Loucy (cell line): ENCODE data around the gene DCP1B.
A peak's percentile ranks its signal among the peaks of the same experiment; 100 is the strongest.

Source experiments
- H2AFZ ChIP-seq: fragments of 200-600 bp; sonication (generic); 2 replicates; pipeline ENCODE4 v1.6.0; 2016; ENCODE audit warnings: antibody characterized with exemption, mild to moderate bottlenecking, low read length, moderate library complexity
- H3F3A ChIP-seq: fragments of 200-600 bp; 2 replicates; pipeline ENCODE4 v1.6.0; 2016; ENCODE audit warnings: antibody characterized with exemption, low read depth, mild to moderate bottlenecking
- H3K27me3 ChIP-seq: fragments of 200-600 bp; sonication (generic); 2 replicates; pipeline ENCODE4 v1.6.1; 2014; ENCODE audit warnings: low read length, mild to moderate bottlenecking; ENCODE audit not compliant: insufficient read depth, poor library complexity, severe bottlenecking
- H3K36me3 ChIP-seq: fragments of 200-600 bp; sonication (generic); 2 replicates; pipeline ENCODE4 v1.6.1; 2016; ENCODE audit warnings: low read length; ENCODE audit not compliant: insufficient read depth
- H3K4me1 ChIP-seq: fragments of 200-600 bp; sonication (generic); 2 replicates; pipeline ENCODE4 v1.5.1; 2014; ENCODE audit warnings: low read length, mild to moderate bottlenecking; ENCODE audit not compliant: insufficient read depth, poor library complexity, severe bottlenecking
- H3K4me2 ChIP-seq: fragments of 200-600 bp; sonication (generic); 2 replicates; pipeline ENCODE4 v1.6.0; 2014; ENCODE audit warnings: antibody characterized with exemption, low read length, low read depth, mild to moderate bottlenecking; ENCODE audit not compliant: poor library complexity, severe bottlenecking
- H3K4me3 ChIP-seq: fragments of 200-600 bp; sonication (generic); 2 replicates; pipeline ENCODE4 v1.5.1; 2014; ENCODE audit warnings: low read length, mild to moderate bottlenecking, mixed read lengths; ENCODE audit not compliant: poor library complexity, severe bottlenecking
- H3K79me2 ChIP-seq: fragments of 200-600 bp; sonication (generic); 2 replicates; pipeline ENCODE4 v1.6.1; 2014; ENCODE audit warnings: low read length; ENCODE audit not compliant: insufficient read depth
- H3K9ac ChIP-seq: fragments of 200-600 bp; sonication (generic); 2 replicates; pipeline ENCODE4 v1.6.0; 2014; ENCODE audit warnings: mild to moderate bottlenecking, low read depth, low read length, moderate library complexity; ENCODE audit not compliant: poor library complexity, severe bottlenecking
- H3K9me2 ChIP-seq: fragments of 200-600 bp; sonication (generic); replicated peaks from 2 replicates; pipeline ENCODE4 v1.6.1; 2016; ENCODE audit warnings: low read depth, low read length, mixed read lengths
- H3K9me3 ChIP-seq: fragments of 200-600 bp; sonication (generic); 2 replicates; pipeline ENCODE4 v1.6.1; 2014; ENCODE audit warnings: mild to moderate bottlenecking, antibody characterized with exemption, low read length, low read depth; ENCODE audit not compliant: insufficient read depth
- H4K20me1 ChIP-seq: fragments of 200-600 bp; sonication (generic); 2 replicates; pipeline ENCODE4 v1.6.0; 2014; ENCODE audit warnings: antibody characterized with exemption, low read length, mild to moderate bottlenecking; ENCODE audit not compliant: insufficient read depth, poor library complexity, severe bottlenecking
- CTCF ChIP-seq: fragments of 200-600 bp; sonication (generic); conservative IDR thresholded peaks from 2 replicates; pipeline ENCODE4 v1.5.1; 2014; ENCODE audit warnings: mild to moderate bottlenecking, antibody characterized with exemption, low read length
- EZH2phosphoT487 ChIP-seq: fragments of 200-600 bp; IDR thresholded peaks from 2 replicates; pipeline ENCODE4 v1.6.1; 2018; ENCODE audit warnings: antibody characterized with exemption, mild to moderate bottlenecking, moderate library complexity, borderline replicate concordance

Gene DCP1B

GRCh38 chr12:1932264-1932777 lies 71.9 kb downstream of the DCP1B start:
- TF ChIP-seq CTCF (no peak), EZH2phosphoT487 (no peak)
- no peaks in the 10 kb centered on the region for H3K27me3 ChIP-seq
- H3K4me2 ChIP-seq, result no peak overlapping the region
- no peaks in the 10 kb centered on the region for H3F3A ChIP-seq
- no peak overlapping the region for H2AFZ ChIP-seq
- H4K20me1 ChIP-seq, result no peaks in the 10 kb centered on the region
- H3K9me2 ChIP-seq, result no peaks in the 10 kb centered on the region
- H3K4me3 ChIP-seq, result no peak overlapping the region
- peaks cover 64% of the 10 kb centered on the region for H3K4me1 ChIP-seq
- H3K9me3 ChIP-seq, result no peaks in the 10 kb centered on the region
- H3K36me3 ChIP-seq, result peaks cover 2% of the 10 kb centered on the region; the same call in 1 of the 2 replicates
- H3K79me2 ChIP-seq, result no peaks in the 10 kb centered on the region
- H3K9ac ChIP-seq, result no peak overlapping the region

GRCh38 chr12:1931642-1932041 lies 72.6 kb downstream of the DCP1B start:
- Histone ChIP-seq H3K4me1 (peaks cover 67% of the 10 kb centered on the region), H3K9me3 (no peaks in the 10 kb centered on the region), H3K9me2 (no peaks in the 10 kb centered on the region), H3F3A (no peaks in the 10 kb centered on the region), H3K36me3 (no peaks in the 10 kb centered on the region), H2AFZ (no peak overlapping the region), H3K79me2 (no peaks in the 10 kb centered on the region), H3K4me3 (no peak overlapping the region), H4K20me1 (no peaks in the 10 kb centered on the region), H3K4me2 (no peak overlapping the region), H3K9ac (no peak overlapping the region), H3K27me3 (no peaks in the 10 kb centered on the region)
- no peak for TF ChIP-seq EZH2phosphoT487

- H4K20me1 ChIP-seq, result no peaks in the 10 kb centered on the region
- H3K9ac ChIP-seq, result peak overlapping the region; percentile 36
- H2AFZ ChIP-seq, result no peak overlapping the region
- H3K9me2 ChIP-seq, result no peaks in the 10 kb centered on the region
- no peaks in the 10 kb centered on the region for H3F3A ChIP-seq
- H3K27me3 ChIP-seq, result no peaks in the 10 kb centered on the region
- H3K36me3 ChIP-seq, result no peaks in the 10 kb centered on the region
- peaks cover 71% of the 10 kb centered on the region for H3K4me1 ChIP-seq
- no peak overlapping the region for H3K4me3 ChIP-seq
- H3K4me2 ChIP-seq, result no peak overlapping the region
- no peaks in the 10 kb centered on the region for H3K79me2 ChIP-seq
- TF ChIP-seq CTCF (no peak), EZH2phosphoT487 (no peak)
- no peaks in the 10 kb centered on the region for H3K9me3 ChIP-seq
These were observed 73.3 kb downstream of the DCP1B start for GRCh38 chr12:1930803-1931597.
